Measurements from ENCODE around the gene ARMH1. TPM values are rescaled to one million over a fixed set of nuclear protein-coding genes. Genes with fewer than 3 reads are reported as not detected.
"Not testable (repeated sequence)": the region's sequence is repeated elsewhere in the genome, so short reads cannot be mapped to it uniquely, and the experiment has no call there.

ARMH1 gene
- total RNA-seq, 1 experiment from 2014 or later = not detected

- Histone ChIP-seq H3K27me3 (replicated peaks) (no peaks in the 10 kb centered on the region), H3K9me3 (replicated peaks) (no peaks in the 10 kb centered on the region), H3K27ac (peak overlapping the region; percentile 72), H3K4me3 (no peak overlapping the region), H3K36me3 (no peaks in the 10 kb centered on the region), H3K4me1 (replicated peaks) (peaks cover 9% of the 10 kb centered on the region)
- peak in 1 of 2 experiments; percentile 29 for DNase-seq (ENCODE audit: low read depth in 1 of 2, low spot score in 2 of 2)
Observed at GRCh38 chr1:44721485-44722361, 47.2 kb downstream of the ARMH1 start.

- Histone ChIP-seq H3K27me3 (replicated peaks) (no peaks in the 10 kb centered on the region), H3K4me3 (no peak overlapping the region), H3K27ac (no peak overlapping the region), H3K9me3 (replicated peaks) (no peaks in the 10 kb centered on the region), H3K36me3 (no peaks in the 10 kb centered on the region), H3K4me1 (replicated peaks) (peaks cover 14% of the 10 kb centered on the region)
- DNase-seq (ENCODE audit: low read depth in 1 of 2, low spot score in 2 of 2) = no peak
Observed at GRCh38 chr1:44723064-44723463, 48.5 kb downstream of the ARMH1 start.

DNA sequence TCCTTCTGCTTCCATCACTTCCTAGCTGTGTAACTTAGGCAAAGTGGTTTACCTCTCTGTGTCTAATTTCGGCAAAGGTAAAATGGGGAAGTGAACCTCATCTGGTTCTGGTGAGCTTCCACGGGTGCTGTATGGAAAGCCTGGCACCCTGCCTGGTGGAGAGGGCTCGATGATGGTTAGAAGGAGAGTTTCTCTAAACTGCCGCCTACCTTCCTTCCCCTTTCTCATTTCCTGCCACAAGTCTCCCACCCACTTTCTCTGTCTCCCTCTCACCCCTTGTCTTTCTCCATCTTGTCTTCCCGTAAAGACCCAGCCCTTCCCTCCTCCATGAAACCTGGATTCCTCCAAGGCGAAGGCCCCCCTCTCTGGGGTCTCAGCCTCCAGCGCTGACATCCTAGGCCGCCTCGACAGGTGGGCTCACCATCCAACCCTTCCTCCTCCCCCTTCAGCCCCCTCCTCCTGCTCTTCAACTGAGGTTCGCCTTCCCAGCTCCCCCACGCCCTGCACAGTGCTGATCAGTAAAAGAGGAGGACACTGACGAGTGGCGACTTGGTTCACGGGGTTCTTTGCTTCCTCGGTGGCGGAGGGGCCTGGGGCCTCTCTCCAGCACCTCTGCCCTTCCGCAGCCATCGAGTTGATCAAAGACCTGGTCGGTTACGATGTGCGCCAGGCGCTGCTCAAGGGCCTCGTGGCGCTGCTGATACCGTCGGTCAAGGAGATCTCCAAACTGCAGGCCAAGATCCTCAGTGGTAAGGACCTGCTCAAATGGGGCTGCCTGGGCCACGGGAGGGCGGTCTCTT lies 49.2 kb downstream of the ARMH1 start:
- Histone ChIP-seq H3K4me3 (no peak overlapping the region), H3K9me3 (replicated peaks) (no peaks in the 10 kb centered on the region), H3K27ac (no peak overlapping the region), H3K27me3 (replicated peaks) (no peaks in the 10 kb centered on the region), H3K36me3 (no peaks in the 10 kb centered on the region), H3K4me1 (replicated peaks) (peaks cover 14% of the 10 kb centered on the region)
- no peak for DNase-seq (ENCODE audit: low read depth in 1 of 2, low spot score in 2 of 2)

DNA sequence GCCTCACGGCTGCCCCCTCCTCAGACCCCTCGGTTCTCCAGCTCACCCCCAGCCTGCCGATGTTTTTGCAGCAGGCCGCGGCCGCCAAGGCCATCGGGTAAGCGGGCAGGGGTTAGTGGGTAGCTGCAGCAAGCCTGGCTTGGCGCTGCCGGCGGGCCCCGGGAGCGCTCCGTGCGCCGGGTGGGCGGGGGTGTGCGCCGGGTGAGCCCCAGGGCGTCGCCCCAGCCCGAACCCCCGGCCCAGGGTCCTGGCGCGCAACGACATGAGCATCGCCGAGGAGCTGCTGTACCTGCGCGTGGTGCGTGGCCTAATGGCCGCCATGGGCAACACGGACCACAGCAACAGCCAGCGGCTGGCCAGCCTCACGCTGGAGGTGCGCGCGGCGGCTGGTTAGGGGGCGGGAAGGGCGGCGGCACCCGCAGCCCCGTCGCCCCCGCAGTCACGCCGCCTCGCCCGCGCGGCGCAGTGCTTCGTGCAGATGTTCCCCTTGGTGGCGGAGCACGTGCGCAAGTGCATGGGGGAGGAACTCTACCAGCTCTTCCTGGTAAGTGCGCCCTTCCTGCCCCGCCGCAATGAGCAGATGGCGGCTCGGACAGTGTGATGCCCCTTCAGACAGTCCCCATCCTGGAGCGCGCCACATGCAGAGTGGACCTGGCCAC lies 49.9 kb downstream of the ARMH1 start:
- H3K36me3 ChIP-seq = no peaks in the 10 kb centered on the region
- H3K4me3 ChIP-seq = no peak overlapping the region
- H3K27me3 ChIP-seq (replicated peaks) = no peaks in the 10 kb centered on the region
- H3K27ac ChIP-seq = no peak overlapping the region
- no peak for DNase-seq (ENCODE audit: low read depth in 1 of 2, low spot score in 2 of 2)
- H3K4me1 ChIP-seq (replicated peaks) = peaks cover 13% of the 10 kb centered on the region
- H3K9me3 ChIP-seq (replicated peaks) = no peaks in the 10 kb centered on the region

GRCh38 chr1:44724955-44725698 lies 50.6 kb downstream of the ARMH1 start:
- Histone ChIP-seq H3K4me3 (no peak overlapping the region), H3K27ac (no peak overlapping the region), H3K4me1 (replicated peaks) (peaks cover 14% of the 10 kb centered on the region), H3K9me3 (replicated peaks) (no peaks in the 10 kb centered on the region), H3K36me3 (no peaks in the 10 kb centered on the region), H3K27me3 (replicated peaks) (no peaks in the 10 kb centered on the region)
- no peak for DNase-seq (ENCODE audit: low read depth in 1 of 2, low spot score in 2 of 2)

GRCh38 chr1:44730741-44731512 lies 56.4 kb downstream of the ARMH1 start, which contains the start of gene RNU5D-1:
RNU5D-1 (minus strand) TSS chr1:44731170.
- no peaks in the 10 kb centered on the region for H3K9me3 ChIP-seq (replicated peaks)
- no peaks in the 10 kb centered on the region for H3K27me3 ChIP-seq (replicated peaks)
- H3K36me3 ChIP-seq = no peaks in the 10 kb centered on the region
- H3K4me1 ChIP-seq (replicated peaks) = peaks cover 24% of the 10 kb centered on the region
- peak within 1 kb of the TSS; percentile 100 for H3K27ac ChIP-seq
- no peak within 1 kb of the TSS for H3K4me3 ChIP-seq
- peak; percentile 95 to 98 for DNase-seq (ENCODE audit: low read depth in 1 of 2, low spot score in 2 of 2)

DNA sequence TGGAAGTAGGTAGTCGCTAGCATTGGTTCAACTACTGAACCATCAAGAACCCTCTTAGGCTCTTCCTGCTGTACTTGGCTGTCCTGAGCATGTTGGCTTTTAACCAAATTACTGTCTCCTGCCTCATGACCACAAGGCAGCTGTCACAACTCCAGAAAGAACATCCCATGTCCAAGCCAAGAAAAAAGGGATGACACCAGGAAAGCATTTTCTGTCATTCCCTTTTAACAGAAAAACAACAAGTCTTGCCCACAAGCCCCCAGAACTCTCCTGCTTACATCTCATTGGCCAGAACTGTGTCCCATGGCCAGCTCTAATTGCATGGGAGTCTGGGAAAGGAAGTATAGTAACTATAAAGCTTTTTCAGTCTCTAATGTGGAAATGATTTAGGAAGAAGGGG lies 58.9 kb downstream of the ARMH1 start:
- H3K27me3 ChIP-seq (replicated peaks) = no peaks in the 10 kb centered on the region
- no peaks in the 10 kb centered on the region for H3K9me3 ChIP-seq (replicated peaks)
- no peak overlapping the region for H3K4me3 ChIP-seq
- DNase-seq (ENCODE audit: low read depth in 1 of 2, low spot score in 2 of 2) = no peak
- H3K27ac ChIP-seq = no peak overlapping the region
- no peaks in the 10 kb centered on the region for H3K36me3 ChIP-seq
- H3K4me1 ChIP-seq (replicated peaks) = peaks cover 17% of the 10 kb centered on the region

DNA sequence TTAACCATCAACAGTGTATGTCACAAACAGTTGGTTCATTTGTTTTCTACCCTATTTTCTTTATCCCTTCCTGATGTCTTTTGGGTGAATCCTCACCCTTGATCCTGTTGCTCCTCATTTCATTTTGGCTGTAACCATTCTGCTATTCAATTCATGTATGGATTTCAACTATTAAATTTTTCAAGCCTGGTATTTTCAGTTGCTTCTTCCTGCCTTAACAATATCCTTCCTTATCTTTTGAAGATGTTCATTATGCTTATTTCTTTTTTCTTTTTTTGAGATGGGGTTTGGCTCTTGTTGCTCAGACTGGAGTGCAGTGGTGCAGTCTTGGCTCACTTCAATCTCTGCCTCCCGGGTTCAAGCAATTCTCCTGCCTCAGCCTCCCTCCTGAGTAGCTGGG lies 59.3 kb downstream of the ARMH1 start:
- Histone ChIP-seq H3K36me3 (no peaks in the 10 kb centered on the region), H3K4me1 (replicated peaks) (peaks cover 17% of the 10 kb centered on the region), H3K27ac (no peak overlapping the region), H3K27me3 (replicated peaks) (no peaks in the 10 kb centered on the region), H3K9me3 (replicated peaks) (no peaks in the 10 kb centered on the region), H3K4me3 (no peak overlapping the region)
- no peak for DNase-seq (ENCODE audit: low read depth in 1 of 2, low spot score in 2 of 2)

GRCh38 chr1:44735992-44736391 lies 61.5 kb downstream of the ARMH1 start:
- H3K27ac ChIP-seq = no peak overlapping the region
- H3K36me3 ChIP-seq = peaks cover 10% of the 10 kb centered on the region
- no peaks in the 10 kb centered on the region for H3K27me3 ChIP-seq (replicated peaks)
- H3K4me3 ChIP-seq = no peak overlapping the region
- no peak for DNase-seq (ENCODE audit: low read depth in 1 of 2, low spot score in 2 of 2)
- peaks cover 14% of the 10 kb centered on the region for H3K4me1 ChIP-seq (replicated peaks)
- no peaks in the 10 kb centered on the region for H3K9me3 ChIP-seq (replicated peaks)

DNA sequence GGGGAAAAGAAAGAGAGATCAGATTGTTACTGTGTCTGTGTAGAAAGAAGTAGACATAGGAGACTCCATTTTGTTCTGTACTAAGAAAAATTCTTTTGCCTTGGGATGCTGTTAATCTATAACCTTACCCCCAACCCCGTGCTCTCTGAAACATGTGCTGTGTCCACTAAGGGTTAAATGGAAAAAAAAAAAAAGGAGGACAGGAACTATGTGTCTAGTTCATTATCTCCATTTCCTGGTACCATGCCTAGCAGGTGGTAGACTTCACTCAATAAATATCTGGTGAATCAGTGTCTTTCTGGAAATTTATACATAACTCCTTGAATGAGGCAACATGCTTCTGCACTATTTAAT lies 64.4 kb downstream of the ARMH1 start:
- DNase-seq (ENCODE audit: low read depth in 1 of 2, low spot score in 2 of 2); H3K27me3 ChIP-seq (replicated peaks); H3K9me3 ChIP-seq (replicated peaks): not testable (repeated sequence)
- H3K36me3 ChIP-seq = peaks cover 38% of the 10 kb centered on the region
- H3K27ac ChIP-seq = peak overlapping the region; percentile 32
- peak overlapping the region; percentile 55 for H3K4me3 ChIP-seq
- peaks cover 17% of the 10 kb centered on the region for H3K4me1 ChIP-seq (replicated peaks)

GRCh38 chr1:44739307-44740178 lies 65.0 kb downstream of the ARMH1 start, which contains the start of gene KIF2C:
KIF2C (plus strand) TSS chr1:44739837; CDS start chr1:44739933, 96 bp downstream.
- Histone ChIP-seq H3K4me1 (replicated peaks) (peaks cover 17% of the 10 kb centered on the region), H3K9me3 (replicated peaks) (no peaks in the 10 kb centered on the region), H3K27me3 (replicated peaks) (no peaks in the 10 kb centered on the region), H3K36me3 (peaks cover 44% of the 10 kb centered on the region), H3K27ac (peak within 1 kb of the TSS; percentile 70), H3K4me3 (peak within 1 kb of the TSS; percentile 55)
- peak; percentile 92 to 97 for DNase-seq (ENCODE audit: low read depth in 1 of 2, low spot score in 2 of 2)

DNA sequence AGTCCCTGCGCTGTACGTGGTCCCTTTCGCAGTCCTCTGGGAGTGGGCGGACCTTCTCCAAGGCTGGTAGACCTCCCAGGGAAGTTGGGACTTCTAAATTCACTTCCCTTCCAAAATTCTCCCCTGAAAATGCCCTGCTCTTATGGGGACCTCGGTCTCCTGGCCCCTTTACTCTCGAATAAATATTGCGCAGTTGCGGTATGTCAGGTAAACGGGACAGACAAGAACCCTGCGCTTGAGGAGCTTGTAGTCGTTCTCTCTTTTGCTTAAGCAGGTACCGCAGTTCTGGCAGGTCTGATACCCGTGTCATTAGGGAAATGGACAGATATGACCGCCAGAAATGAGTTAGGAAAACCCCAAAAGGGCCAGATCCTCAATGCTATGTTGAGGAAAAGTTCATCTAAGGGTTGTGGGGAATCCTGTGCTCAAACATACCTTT lies 65.7 kb downstream of the ARMH1 start:
- Histone ChIP-seq H3K4me1 (replicated peaks) (peaks cover 17% of the 10 kb centered on the region), H3K36me3 (peaks cover 50% of the 10 kb centered on the region), H3K27me3 (replicated peaks) (no peaks in the 10 kb centered on the region), H3K9me3 (replicated peaks) (no peaks in the 10 kb centered on the region), H3K4me3 (peak overlapping the region; percentile 55), H3K27ac (peak overlapping the region; percentile 70)
- peak in 1 of 2 experiments; percentile 16 for DNase-seq (ENCODE audit: low read depth in 1 of 2, low spot score in 2 of 2)
